Neural progenitor cell (in vitro differentiated cells): ENCODE data around the gene RHPN2.

Experiments used
- CTCF ChIP-seq: fragments of 200-600 bp; sonication (generic); IDR thresholded peaks from 2 replicates; pipeline ENCODE4 v1.5.1; 2017; ENCODE audit warnings: antibody characterized with exemption, mild to moderate bottlenecking
- EZH2 ChIP-seq: fragments of 200-600 bp; sonication (generic); IDR thresholded peaks from 2 replicates; pipeline ENCODE4 v1.6.1; 2017; ENCODE audit warnings: antibody characterized with exemption, mild to moderate bottlenecking, moderate library complexity

GRCh38 chr19:32966750-32967149 lies 97.9 kb downstream of the RHPN2 start:
- TF ChIP-seq CTCF (no peak), EZH2 (no peak)
